IMR-90 (cell line): ENCODE results near the gene ACYP2. TPM values are rescaled to one million over a fixed set of nuclear protein-coding genes. Genes with fewer than 3 reads are reported as not detected.

Experiments used
- ATAC-seq: fragments of 200-7000 bp; cut with Tn5 transposase; 2 replicates; pipeline ENCODE4 v1.9.1; 2020; ENCODE audit warnings: low read depth, mild to moderate bottlenecking, moderate library complexity
- BruUV-seq: library from RNA; stranded (reverse); fragments of 400-500 nt; replicated peaks from 2 replicates; lab custom pipeline; 2021; lab: Mats Ljungman, UMichigan
- CTCF ChIA-PET: fragments of 300-600 bp; formaldehyde crosslinking; extraction: SDS; loops from one replicate; lab custom pipeline; 2021; ENCODE audit warnings: antibody characterized with exemption; lab: Yijun Ruan, JAX
- POLR2A ChIA-PET: fragments of 300-600 bp; sonication (Branson Sonifier 250); formaldehyde crosslinking; loops from one replicate; lab custom pipeline; 2022; ENCODE audit warnings: antibody characterized with exemption; ENCODE audit not compliant: unreplicated experiment; lab: Charles Lee
- DNase-seq: peaks from one replicate; pipeline ENCODE4 v3.0.0; 2013
- H2AFZ ChIP-seq: replicated peaks from 2 replicates; pipeline ENCODE3; 2013; ENCODE audit warnings: low read length, mild to moderate bottlenecking; ENCODE audit not compliant: poor library complexity
- H2AK5ac ChIP-seq: 2 replicates; pipeline ENCODE4 v1.6.1; 2013; ENCODE audit warnings: low read depth, low read length, inconsistent platforms
- H2AK9ac ChIP-seq: replicated peaks from 2 replicates; pipeline ENCODE3; 2013; ENCODE audit warnings: mild to moderate bottlenecking, low read depth, low read length, moderate library complexity; ENCODE audit not compliant: poor library complexity
- H2BK120ac ChIP-seq: 2 replicates; pipeline ENCODE4 v1.6.1; 2013; ENCODE audit warnings: low read depth, low read length, inconsistent platforms
- H2BK15ac ChIP-seq: 3 replicates; pipeline ENCODE4 v1.6.1; 2013; ENCODE audit warnings: low read depth, low read length, inconsistent platforms
- H2BK20ac ChIP-seq: 2 replicates; pipeline ENCODE4 v1.6.1; 2013; ENCODE audit warnings: low read depth, mild to moderate bottlenecking, inconsistent platforms, low read length, moderate library complexity
- H2BK5ac ChIP-seq: 2 replicates; pipeline ENCODE4 v1.6.1; 2013; ENCODE audit warnings: mild to moderate bottlenecking, low read depth, low read length, inconsistent platforms; ENCODE audit not compliant: poor library complexity, severe bottlenecking
- H3K14ac ChIP-seq: replicated peaks from 2 replicates; pipeline ENCODE4 v1.6.1; 2013; ENCODE audit warnings: low read depth, low read length, inconsistent platforms
- H3K18ac ChIP-seq: 2 replicates; pipeline ENCODE4 v1.6.1; 2013; ENCODE audit warnings: low read depth, low read length, control low read depth
- H3K23ac ChIP-seq: 2 replicates; pipeline ENCODE4 v1.6.1; 2013; ENCODE audit warnings: low read depth, low read length, inconsistent platforms
- H3K27ac ChIP-seq: 2 replicates; pipeline ENCODE4 v1.5.1; 2013; ENCODE audit warnings: mild to moderate bottlenecking, control low read depth, low read length; ENCODE audit not compliant: insufficient read depth
- H3K27me3 ChIP-seq: 2 replicates; pipeline ENCODE4 v1.6.1; 2013; ENCODE audit warnings: low read length; ENCODE audit not compliant: control insufficient read depth, insufficient read depth
- H3K36me3 ChIP-seq: 2 replicates; pipeline ENCODE4 v1.6.1; 2013; ENCODE audit warnings: low read length, mixed read lengths; ENCODE audit not compliant: control insufficient read depth, insufficient read depth
- H3K4ac ChIP-seq: 2 replicates; pipeline ENCODE4 v1.6.1; 2013; ENCODE audit warnings: low read depth, low read length, inconsistent platforms
- H3K4me1 ChIP-seq: 2 replicates; pipeline ENCODE4 v1.6.1; 2013; ENCODE audit warnings: low read length, mixed read lengths; ENCODE audit not compliant: control insufficient read depth, insufficient read depth
- H3K4me2 ChIP-seq: 2 replicates; pipeline ENCODE4 v1.6.1; 2013; ENCODE audit warnings: low read depth, mild to moderate bottlenecking, control low read depth, low read length, moderate library complexity
- H3K4me3 ChIP-seq: 2 replicates; pipeline ENCODE4 v1.5.1; 2013; ENCODE audit warnings: low read depth, mild to moderate bottlenecking, control low read depth, low read length, moderate library complexity; ENCODE audit not compliant: insufficient read depth
- H3K56ac ChIP-seq: 2 replicates; pipeline ENCODE4 v1.6.1; 2013; ENCODE audit warnings: low read length, inconsistent platforms; ENCODE audit not compliant: insufficient read depth; ENCODE audit errors: extremely low read depth
- H3K79me1 ChIP-seq, 2 experiments: 2 replicates each; pipeline ENCODE4 v1.6.1; 2013; ENCODE audit warnings: low read length in 2 of 2, inconsistent platforms in 1 of 2, low read depth in 1 of 2
- H3K9ac ChIP-seq: 2 replicates; pipeline ENCODE4 v1.6.1; 2013; ENCODE audit warnings: low read depth, low read length, control low read depth
- H3K9me1 ChIP-seq: 2 replicates; pipeline ENCODE4 v1.6.1; 2013; ENCODE audit warnings: low read length, inconsistent platforms; ENCODE audit not compliant: insufficient read depth
- H3K9me3 ChIP-seq: 2 replicates; pipeline ENCODE4 v1.6.1; 2013; ENCODE audit warnings: low read length; ENCODE audit not compliant: control insufficient read depth, insufficient read depth
- H4K20me1 ChIP-seq: 2 replicates; pipeline ENCODE4 v1.6.1; 2013; ENCODE audit warnings: low read length, inconsistent platforms; ENCODE audit not compliant: insufficient read depth
- H4K5ac ChIP-seq: 2 replicates; pipeline ENCODE4 v1.6.1; 2013; ENCODE audit warnings: mild to moderate bottlenecking, low read depth, low read length, control low read depth
- H4K8ac ChIP-seq, 2 experiments: 2 replicates each; pipeline ENCODE4 v1.6.1; 2013; ENCODE audit warnings: low read depth in 2 of 2, low read length in 2 of 2, control low read depth in 1 of 2, inconsistent platforms in 1 of 2
- H4K91ac ChIP-seq: 2 replicates; pipeline ENCODE4 v1.6.1; 2013; ENCODE audit warnings: low read depth, low read length, inconsistent platforms; ENCODE audit not compliant: insufficient read depth
- BHLHE40 ChIP-seq: fragments of 150-350 bp; IDR thresholded peaks from 2 replicates; pipeline ENCODE4 v1.6.1; 2016; ENCODE audit warnings: mild to moderate bottlenecking, low read depth, low read length
- CEBPB ChIP-seq: IDR thresholded peaks from 2 replicates; pipeline ENCODE4 v1.6.1; 2012; ENCODE audit warnings: low read depth, low read length, improper control_type of control experiment
- CHD1 ChIP-seq: IDR thresholded peaks from 2 replicates; pipeline ENCODE4 v1.6.1; 2012; ENCODE audit warnings: low read depth, low read length, improper control_type of control experiment
- FOS ChIP-seq: fragments of 150-350 bp; IDR thresholded peaks from 2 replicates; pipeline ENCODE4 v1.6.1; 2016; ENCODE audit warnings: low read depth, low read length
- MAZ ChIP-seq: IDR thresholded peaks from 2 replicates; pipeline ENCODE4 v1.6.1; 2012; ENCODE audit warnings: low read depth, mild to moderate bottlenecking, low read length, improper control_type of control experiment, moderate library complexity, borderline replicate concordance
- MXI1 ChIP-seq: IDR thresholded peaks from 2 replicates; pipeline ENCODE4 v1.6.1; 2012; ENCODE audit warnings: low read depth, mild to moderate bottlenecking, low read length, moderate library complexity, borderline replicate concordance
- NFE2L2 ChIP-seq: fragments of 150-350 bp; IDR thresholded peaks from 2 replicates; pipeline ENCODE4 v1.6.1; 2016; ENCODE audit warnings: low read depth, mild to moderate bottlenecking, low read length
- POLR2A ChIP-seq: IDR thresholded peaks from 2 replicates; pipeline ENCODE4 v1.6.1; 2012; ENCODE audit warnings: mild to moderate bottlenecking, low read depth, low read length
- RAD21 ChIP-seq: IDR thresholded peaks from 2 replicates; pipeline ENCODE4 v1.6.1; 2012; ENCODE audit warnings: low read length, improper control_type of control experiment
- RCOR1 ChIP-seq: IDR thresholded peaks from 2 replicates; pipeline ENCODE4 v1.6.1; 2012; ENCODE audit warnings: mild to moderate bottlenecking, low read length, improper control_type of control experiment; ENCODE audit not compliant: insufficient replicate concordance
- RFX5 ChIP-seq: IDR thresholded peaks from 2 replicates; pipeline ENCODE4 v1.8.0; 2012; ENCODE audit warnings: low read depth, mild to moderate bottlenecking, low read length, moderate library complexity
- SMC3 ChIP-seq: fragments of 150-350 bp; IDR thresholded peaks from 2 replicates; pipeline ENCODE4 v1.6.1; 2016; ENCODE audit warnings: low read depth, mild to moderate bottlenecking, antibody characterized with exemption, low read length, moderate library complexity
- WGBS, 2 experiments: methylation state at CpG; one replicate each; pipeline versions ENCODE4 v1.1.5 to v1.1.7; 2013; ENCODE audit warnings: missing lambda C conversion rate in 2 of 2; ENCODE audit not compliant: insufficient read length in 1 of 2; ENCODE audit errors: extremely low coverage in 2 of 2; 5-methylcytosine and 5-hydroxymethylcytosine counted together
- dilution Hi-C: fragments of 300-500 bp; cut with HindIII; formaldehyde crosslinking; loops from one replicate; pipeline ENCODE4 v1.14.3; 2018; ENCODE audit warnings: low sequenced_read_pairs; ENCODE audit not compliant: unreplicated experiment
- in situ Hi-C: fragments of 300-500 bp; cut with MboI; formaldehyde crosslinking; loops from 3 replicates; pipeline ENCODE4 v1.14.3; 2019; ENCODE audit warnings: low sequenced_read_pairs, inconsistent platforms, mixed read lengths
- intact Hi-C: fragments of 100-400 bp; cut with micrococcal nuclease; formaldehyde crosslinking; loops from 2 replicates; pipeline ENCODE4 v1.10.0; 2022
- polyA plus RNA-seq, 3 experiments: library from polyadenylated mRNA; depleted of rRNA; stranded (reverse); fragments of >200 nt; gene quantifications; 2 replicates each; pipeline ENCODE4 v1.2.3, GENCODE V29; 2012; ENCODE audit warnings: low replicate concordance in 1 of 3
- total RNA-seq: library from RNA; depleted of rRNA; stranded (reverse); fragments of >200 nt; gene quantifications from 2 replicates; pipeline ENCODE4 v1.2.3, GENCODE V29; 2012
- TF ChIP-seq, protein P1 (sequence below): conservative IDR thresholded peaks from 2 replicates; pipeline ENCODE4 v1.5.1; 2012; ENCODE audit warnings: mild to moderate bottlenecking, low read depth, low read length, improper control_type of control experiment

Gene ACYP2
- total and polyA plus RNA-seq, 2 of the 4 experiments (the other 2 are of a cell fraction): 3.9 to 7.4 TPM

DNA sequence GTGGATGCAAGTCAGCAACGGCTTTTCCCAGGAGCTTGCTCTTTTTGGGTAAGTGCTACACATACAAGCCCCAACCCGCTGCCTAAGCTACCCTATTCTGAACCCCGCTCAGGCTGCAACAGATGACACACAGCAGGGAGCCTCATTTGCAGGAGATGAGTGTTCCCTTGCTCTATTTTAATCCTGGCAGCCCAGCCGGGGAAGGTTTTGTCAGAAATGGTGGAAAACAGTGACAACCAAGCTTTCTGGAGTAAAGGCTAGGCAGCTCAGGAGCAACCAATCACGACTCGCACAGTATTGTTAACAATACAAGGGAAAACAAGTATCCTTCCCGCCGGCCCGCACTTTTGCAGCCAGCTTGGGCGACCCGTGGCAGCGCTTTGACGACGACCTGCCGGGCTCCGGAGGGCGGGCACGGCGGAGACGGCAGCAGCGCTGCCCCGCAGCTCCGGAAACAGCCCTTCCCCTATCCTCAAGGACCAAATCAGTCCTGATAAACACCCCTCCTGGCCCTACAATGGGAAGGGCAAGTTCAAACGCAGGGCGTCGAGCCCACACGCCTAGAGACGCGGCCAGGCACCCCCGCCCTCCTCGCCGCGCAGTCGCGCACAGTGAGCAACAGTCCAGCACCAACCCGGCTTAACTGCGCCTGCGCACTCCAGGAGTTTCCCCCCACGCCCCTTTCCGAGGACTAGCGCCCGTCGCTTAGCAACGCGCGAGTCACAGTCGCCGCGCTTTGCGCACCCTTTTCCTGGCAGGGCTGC lies 214.9 kb downstream of the ACYP2 start:
- H2BK20ac ChIP-seq: peak overlapping the region; percentile 72
- dilution Hi-C loops (no loop called here), in situ Hi-C loops (no loop called here), intact Hi-C loops (loop anchor here (1.0 to 10.0 kb wide), 4 partner anchors 118 to 242 kb away; partner anchors contain the start of gene SPTBN1)
- peaks cover 4% of the 10 kb centered on the region for H3K9me3 ChIP-seq
- peak overlapping the region; percentile 76 for H3K18ac ChIP-seq
- TF ChIP-seq SMC3 (0 out of 2 replicates have a peak, but pooled peaks have one; percentile 12), MXI1 (peak; percentile 76; the same call in 1 of the 2 replicates), MAZ (peak; percentile 89; the same call in 1 of the 2 replicates), NFE2L2 (no peak), RFX5 (peak; percentile 74), FOS (no peak), CHD1 (no peak), RAD21 (no peak), POLR2A (peak; percentile 68), RCOR1 (no peak), BHLHE40 (no peak), CEBPB (no peak)
- TF ChIP-seq, protein P1, sequence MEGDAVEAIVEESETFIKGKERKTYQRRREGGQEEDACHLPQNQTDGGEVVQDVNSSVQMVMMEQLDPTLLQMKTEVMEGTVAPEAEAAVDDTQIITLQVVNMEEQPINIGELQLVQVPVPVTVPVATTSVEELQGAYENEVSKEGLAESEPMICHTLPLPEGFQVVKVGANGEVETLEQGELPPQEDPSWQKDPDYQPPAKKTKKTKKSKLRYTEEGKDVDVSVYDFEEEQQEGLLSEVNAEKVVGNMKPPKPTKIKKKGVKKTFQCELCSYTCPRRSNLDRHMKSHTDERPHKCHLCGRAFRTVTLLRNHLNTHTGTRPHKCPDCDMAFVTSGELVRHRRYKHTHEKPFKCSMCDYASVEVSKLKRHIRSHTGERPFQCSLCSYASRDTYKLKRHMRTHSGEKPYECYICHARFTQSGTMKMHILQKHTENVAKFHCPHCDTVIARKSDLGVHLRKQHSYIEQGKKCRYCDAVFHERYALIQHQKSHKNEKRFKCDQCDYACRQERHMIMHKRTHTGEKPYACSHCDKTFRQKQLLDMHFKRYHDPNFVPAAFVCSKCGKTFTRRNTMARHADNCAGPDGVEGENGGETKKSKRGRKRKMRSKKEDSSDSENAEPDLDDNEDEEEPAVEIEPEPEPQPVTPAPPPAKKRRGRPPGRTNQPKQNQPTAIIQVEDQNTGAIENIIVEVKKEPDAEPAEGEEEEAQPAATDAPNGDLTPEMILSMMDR: no peak
- 0% methylated on average over 4 of the region's 50 CpGs; no CpG with 5 or more reads in 1 of the 2 experiments for WGBS, 2 experiments
- peak overlapping the region; percentile 73; the same call in 2 of the 3 replicates for H2BK15ac ChIP-seq
- peak overlapping the region; percentile 76 for H3K9ac ChIP-seq
- H3K27ac ChIP-seq: peak overlapping the region; percentile 70
- peaks cover 0 to 6% of the 10 kb centered on the region in 2 experiments; a peak in 1 of 4 replicates for H3K79me1 ChIP-seq
- no peak overlapping the region for H2AK5ac ChIP-seq
- ChIA-PET POLR2A (no interaction called here), CTCF (no interaction called here)
- peak overlapping the region; percentile 92 for H3K4me2 ChIP-seq
- no peaks in the 10 kb centered on the region for H4K20me1 ChIP-seq
- H4K8ac ChIP-seq: peak overlapping the region; percentile 47 to 89
- peak overlapping the region; percentile 74 for H4K91ac ChIP-seq
- H3K56ac ChIP-seq: peak overlapping the region; percentile 60
- no peaks in the 10 kb centered on the region for H3K36me3 ChIP-seq
- DNase-seq (peak; percentile 92), ATAC-seq (peak; percentile 99)
- H2AK9ac ChIP-seq: peak overlapping the region; percentile 61
- H3K4me1 ChIP-seq: peaks cover 3% of the 10 kb centered on the region
- H2BK5ac ChIP-seq: peak overlapping the region; percentile 78
- H3K27me3 ChIP-seq: no peaks in the 10 kb centered on the region
- H3K14ac ChIP-seq: peak overlapping the region; percentile 88
- peak overlapping the region; percentile 82 for H4K5ac ChIP-seq
- peak overlapping the region; percentile 95 for H2AFZ ChIP-seq
- peak overlapping the region; percentile 87 for H2BK120ac ChIP-seq
- peak overlapping the region; percentile 80 for H3K4ac ChIP-seq
- peaks cover 6% of the 10 kb centered on the region for H3K9me1 ChIP-seq
- H3K23ac ChIP-seq: peak overlapping the region; percentile 65
- peak overlapping the region; percentile 78 for H3K4me3 ChIP-seq
- BruUV-seq: no TSS peak
